Aorta (tissue), 5 donors: ENCODE measurements around the gene HOXB2. TPM values are rescaled to one million over a fixed set of nuclear protein-coding genes. Genes with fewer than 3 reads are reported as not detected.

Experiments used
- ATAC-seq: fragments of 200-7000 bp; cut with Tn5 transposase; one replicate; pipeline ENCODE4 v1.9.1; 2022; ENCODE audit warnings: moderate library complexity; ENCODE audit not compliant: low FRiP score
- DNase-seq, 2 donors: peaks; one replicate each; pipeline ENCODE4 v3.0.0-alpha.2; 2020
- H3K27ac ChIP-seq, 2 donors: one replicate each; pipeline ENCODE4 v1.5.1; 2013; ENCODE audit warnings: low read length in 2 of 2, mild to moderate bottlenecking in 2 of 2, moderate library complexity in 2 of 2, control low read depth in 1 of 2, inconsistent platforms in 1 of 2, low read depth in 1 of 2
- H3K27me3 ChIP-seq, 2 donors: one replicate each; pipeline ENCODE4 v1.6.1; 2013; ENCODE audit warnings: control low read depth in 1 of 2, low read length in 1 of 2, mild to moderate bottlenecking in 1 of 2, moderate library complexity in 1 of 2; ENCODE audit not compliant: insufficient read depth in 2 of 2, control insufficient read depth in 1 of 2
- H3K36me3 ChIP-seq, 2 donors: one replicate each; pipeline ENCODE4 v1.6.1; 2013; ENCODE audit warnings: control low read depth in 1 of 2, low read length in 1 of 2, mild to moderate bottlenecking in 1 of 2; ENCODE audit not compliant: insufficient read depth in 2 of 2, control insufficient read depth in 1 of 2
- H3K4me1 ChIP-seq, 2 donors: one replicate each; pipeline ENCODE4 v1.6.1; 2013; ENCODE audit warnings: low read length in 2 of 2, control low read depth in 1 of 2, mild to moderate bottlenecking in 1 of 2, moderate library complexity in 1 of 2; ENCODE audit not compliant: insufficient read depth in 2 of 2, control insufficient read depth in 1 of 2
- H3K4me3 ChIP-seq, 2 donors: one replicate each; pipeline ENCODE4 v1.5.1; 2013; ENCODE audit warnings: low read length in 2 of 2, control low read depth in 1 of 2, mild to moderate bottlenecking in 1 of 2
- H3K9me3 ChIP-seq: one replicate; pipeline ENCODE4 v1.6.1; 2013; ENCODE audit warnings: mild to moderate bottlenecking, low read length; ENCODE audit not compliant: control insufficient read depth
- WGBS, 2 donors: extraction: QIAGEN DNeasy Blood & Tissue Kit; methylation state at CpG; one replicate each; pipeline ENCODE4 v1.1.7; 2013; 5-methylcytosine and 5-hydroxymethylcytosine counted together
- intact Hi-C, 2 donors: fragments of 100-400 bp; cut with DNase I; formaldehyde crosslinking; loops; one replicate each; pipeline versions ENCODE4 v1.14.2 to v1.15.0; 2022
- polyA plus RNA-seq, 2 donors: library from polyadenylated mRNA; stranded (reverse); fragments of 200-250 nt; gene quantifications; one replicate each; pipeline ENCODE4 v1.2.3, GENCODE V29; 2013
- total RNA-seq, 2 donors: library from RNA; stranded (reverse); fragmentation: NEBNext Ultra II Directional; extraction: Animal tissue kit (Norgen Biotek cat#: 25700); gene quantifications; one replicate each; pipeline ENCODE4 v1.2.1, GENCODE V29; 2021
- donor health status: healthy with polysubstance abuse.
- donor health status: Bipolar disorder and iron deficiency.
- donor health status: DM: no; HTN: no; CAD: no.
- donor health status: DM: no; HTN: no; CAD: no.
- donor health status: DM: yes; HTN: yes; CAD: no.

Gene HOXB2
- total and polyA plus RNA-seq, 4 donors: 7.6 to 61.0 (median 31.2) TPM

- no peaks in the 10 kb centered on the region for H3K4me1 ChIP-seq
- intact Hi-C loops: no loop called here
- no peaks in the 10 kb centered on the region for H3K36me3 ChIP-seq
- H3K27me3 ChIP-seq: no peaks in the 10 kb centered on the region
- peak in 1 of 2 donors; percentile 72 for DNase-seq
- H3K27ac ChIP-seq: no peak overlapping the region
- 6 to 8% methylated on average over 57 to 73 of the region's 73 CpGs for WGBS, 2 donors
- no peaks in the 10 kb centered on the region for H3K9me3 ChIP-seq
- peak; percentile 28 for ATAC-seq
- peak overlapping the region; percentile 21 to 60 for H3K4me3 ChIP-seq
Measured at GRCh38 chr17:48564188-48565021, 19.5 kb upstream of the HOXB2 start.

DNA sequence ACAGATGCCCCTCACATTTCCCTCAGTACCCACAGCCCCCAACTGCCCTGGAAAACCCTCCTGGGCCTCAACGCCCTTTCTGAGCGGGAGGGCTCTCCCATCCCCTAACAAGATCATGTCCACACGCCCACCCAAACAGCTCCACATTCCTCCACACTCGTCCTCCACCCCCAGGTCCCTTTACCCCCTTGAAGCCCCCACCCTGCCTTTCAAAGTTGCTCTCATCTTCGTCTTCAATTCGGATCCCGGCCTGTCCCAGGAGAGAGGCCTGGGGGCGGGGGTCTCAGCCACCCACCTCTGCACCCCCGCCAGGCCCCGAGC lies 18.9 kb upstream of the HOXB2 start:
- ATAC-seq (no peak), DNase-seq (no peak)
- Histone ChIP-seq H3K27me3 (no peaks in the 10 kb centered on the region), H3K4me3 (peak overlapping the region; percentile 21 to 60), H3K9me3 (no peaks in the 10 kb centered on the region), H3K36me3 (no peaks in the 10 kb centered on the region), H3K27ac (no peak overlapping the region), H3K4me1 (no peaks in the 10 kb centered on the region)
- 45 to 50% methylated on average over 10 of the region's 10 CpGs for WGBS, 2 donors
- intact Hi-C loops: no loop called here

DNA sequence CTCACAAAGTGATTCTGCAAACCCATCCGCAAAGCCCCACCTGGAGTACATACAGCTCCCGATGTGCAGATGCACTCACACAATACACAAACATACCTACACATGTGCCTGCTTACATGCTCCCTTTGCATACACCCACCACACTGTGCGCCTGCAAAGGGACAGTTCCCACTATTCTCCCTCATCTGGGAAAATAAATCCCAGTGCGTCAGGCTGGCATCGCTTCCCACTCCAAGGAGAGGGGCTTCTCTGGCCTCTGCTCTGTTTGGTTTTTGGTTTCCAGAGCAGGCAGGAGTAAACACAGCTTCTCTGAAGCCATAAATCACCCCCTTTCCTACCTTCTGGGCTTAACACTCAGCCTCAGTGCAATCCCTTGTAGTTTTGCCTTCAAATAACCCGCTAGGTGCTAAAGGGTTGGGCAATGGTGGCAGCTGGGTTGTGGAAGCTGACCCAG lies 18.5 kb upstream of the HOXB2 start:
- Histone ChIP-seq H3K36me3 (no peaks in the 10 kb centered on the region), H3K27ac (no peak overlapping the region), H3K9me3 (no peaks in the 10 kb centered on the region), H3K27me3 (no peaks in the 10 kb centered on the region), H3K4me1 (no peaks in the 10 kb centered on the region), H3K4me3 (no peak overlapping the region)
- ATAC-seq: no peak
- intact Hi-C loops: no loop called here
- whole genome bisulfite sequencing, 2 donors: 90 to 92% methylated on average over 6 of the region's 6 CpGs
- DNase-seq: no peak

DNA sequence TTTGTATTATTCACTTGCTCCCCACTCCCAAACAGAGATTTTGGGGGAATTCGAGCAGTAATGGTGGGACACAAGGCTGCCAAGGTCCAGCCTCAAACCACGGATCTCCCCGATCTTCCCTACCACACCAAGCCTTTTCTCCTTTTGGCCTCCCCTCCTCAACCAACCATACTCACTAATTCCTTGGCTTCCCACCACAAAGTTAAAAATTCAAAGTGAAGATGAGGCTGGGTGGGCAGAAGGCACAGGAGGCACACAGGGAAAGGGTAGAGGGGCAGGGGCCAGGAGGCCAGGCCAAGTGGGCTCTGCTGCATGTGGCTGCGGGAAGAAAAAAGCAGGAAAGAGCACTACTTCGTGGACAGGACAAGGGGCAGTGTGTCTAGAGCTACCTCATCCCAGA lies 18.0 kb upstream of the HOXB2 start:
- H3K27me3 ChIP-seq: no peaks in the 10 kb centered on the region
- 86 to 92% methylated on average over 5 of the region's 5 CpGs for WGBS, 2 donors
- H3K27ac ChIP-seq: no peak overlapping the region

DNA sequence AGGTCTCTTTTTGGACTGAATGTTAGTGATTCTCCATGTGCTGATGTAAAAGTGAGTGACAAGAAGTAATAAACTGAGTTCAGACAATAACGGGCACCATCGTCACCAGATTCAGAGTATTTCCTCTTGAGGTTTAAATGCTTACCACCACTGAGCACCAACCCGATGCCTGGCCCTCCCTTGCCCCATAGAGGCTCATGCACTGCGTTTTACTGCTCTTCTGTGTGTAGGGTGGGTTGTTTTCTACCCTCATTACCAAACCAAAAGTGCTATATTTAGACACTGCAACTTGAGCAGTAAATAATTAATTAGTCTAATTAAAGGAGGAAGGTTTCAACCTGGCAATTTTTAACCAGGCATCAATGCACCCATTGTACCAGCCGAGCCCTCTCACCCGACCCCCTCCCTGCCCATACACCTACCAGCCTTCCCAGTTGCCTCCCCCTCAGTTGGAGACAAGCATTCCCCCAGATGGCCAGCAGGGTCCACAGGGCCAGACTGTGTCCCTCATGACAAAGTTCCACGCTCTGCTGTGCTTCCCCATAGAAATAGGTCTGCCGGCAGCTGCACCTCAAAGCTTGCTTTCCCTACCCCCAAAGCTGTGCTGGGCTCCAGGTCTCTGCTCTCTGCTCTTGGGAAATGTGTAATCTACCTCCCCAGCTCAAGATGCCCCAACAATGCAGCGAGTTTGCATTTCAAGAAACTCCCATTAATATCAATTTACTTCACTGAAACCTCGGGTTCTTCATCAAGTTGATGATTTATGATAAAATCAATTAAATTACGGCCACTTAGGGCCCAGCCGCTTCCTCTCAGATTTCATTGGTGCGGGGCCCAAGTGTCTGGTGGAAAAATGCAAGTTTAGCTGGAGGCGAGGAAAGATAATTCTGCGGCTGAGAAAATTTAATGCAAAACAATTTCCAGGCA lies 17.2 kb upstream of the HOXB2 start:
- H3K27me3 ChIP-seq: no peaks in the 10 kb centered on the region
- H3K27ac ChIP-seq: no peak overlapping the region
- ATAC-seq: no peak

More for the DNA sequence above, 18.0 kb upstream of the HOXB2 start:
- Histone ChIP-seq H3K4me1 (no peaks in the 10 kb centered on the region), H3K36me3 (no peaks in the 10 kb centered on the region), H3K4me3 (no peak overlapping the region), H3K9me3 (no peaks in the 10 kb centered on the region)
- intact Hi-C loops: no loop called here
- no peak for ATAC-seq
- DNase-seq: no peak

DNA sequence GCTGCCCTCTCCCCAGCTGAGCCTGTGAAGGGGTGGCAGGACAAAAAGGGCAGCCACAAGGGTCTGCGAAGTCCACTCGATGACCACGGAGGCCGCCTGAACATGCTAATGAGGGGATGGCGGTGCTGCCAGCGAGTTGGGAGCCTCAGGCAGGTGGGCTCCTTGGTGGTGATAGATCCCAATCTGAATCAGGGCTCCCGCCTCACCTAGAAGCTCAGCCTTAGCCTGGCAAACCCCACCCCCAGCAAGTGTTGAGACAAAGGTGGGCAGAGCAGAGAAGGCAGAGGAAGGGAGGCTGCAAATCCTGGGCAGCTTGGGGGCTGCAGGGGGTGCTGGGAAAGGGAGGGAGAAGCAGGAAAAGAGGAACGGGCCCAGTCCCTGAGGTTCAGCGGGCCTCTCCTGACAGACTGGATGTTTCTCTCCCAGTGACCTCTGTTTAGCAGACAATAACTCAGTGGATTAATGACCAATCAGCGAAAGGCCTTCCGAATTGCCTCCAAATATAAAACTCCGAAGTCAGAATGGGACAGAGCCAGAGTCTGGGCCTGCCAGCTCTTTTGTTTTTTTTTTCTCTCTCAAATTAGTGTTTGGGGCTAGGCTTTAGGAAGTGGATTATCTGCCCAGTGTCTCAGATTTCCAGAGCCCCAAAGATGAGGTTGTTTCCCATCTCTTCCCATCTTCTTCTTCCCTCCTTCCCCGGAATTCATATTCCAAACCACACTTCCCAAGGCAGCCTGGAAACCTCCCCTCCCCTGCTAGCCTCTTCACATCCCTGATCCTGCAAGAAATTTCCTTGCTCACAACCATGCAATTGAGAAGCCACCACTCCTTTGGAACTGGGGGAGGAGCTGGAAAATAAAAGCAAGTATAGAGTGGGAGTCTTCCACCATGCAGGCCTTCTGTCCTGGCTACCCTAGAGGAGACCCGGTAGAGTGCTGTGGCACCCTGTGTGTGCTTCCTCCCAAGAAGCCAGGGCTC lies 15.2 kb upstream of the HOXB2 start:
- Histone ChIP-seq H3K4me3 (no peak overlapping the region), H3K27ac (no peak overlapping the region), H3K36me3 (no peaks in the 10 kb centered on the region), H3K4me1 (no peaks in the 10 kb centered on the region), H3K27me3 (no peaks in the 10 kb centered on the region), H3K9me3 (no peaks in the 10 kb centered on the region)
- ATAC-seq: peak; percentile 13
- 42 to 62% methylated on average over 14 of the region's 14 CpGs for WGBS, 2 donors
- no peak for DNase-seq
- intact Hi-C loops: no loop called here

More for the DNA sequence above, 17.2 kb upstream of the HOXB2 start:
- Histone ChIP-seq H3K4me1 (no peaks in the 10 kb centered on the region), H3K36me3 (no peaks in the 10 kb centered on the region), H3K9me3 (no peaks in the 10 kb centered on the region), H3K4me3 (no peak overlapping the region)
- intact Hi-C loops: no loop called here
- 86 to 90% methylated on average over 15 of the region's 15 CpGs for WGBS, 2 donors
- DNase-seq: no peak

DNA sequence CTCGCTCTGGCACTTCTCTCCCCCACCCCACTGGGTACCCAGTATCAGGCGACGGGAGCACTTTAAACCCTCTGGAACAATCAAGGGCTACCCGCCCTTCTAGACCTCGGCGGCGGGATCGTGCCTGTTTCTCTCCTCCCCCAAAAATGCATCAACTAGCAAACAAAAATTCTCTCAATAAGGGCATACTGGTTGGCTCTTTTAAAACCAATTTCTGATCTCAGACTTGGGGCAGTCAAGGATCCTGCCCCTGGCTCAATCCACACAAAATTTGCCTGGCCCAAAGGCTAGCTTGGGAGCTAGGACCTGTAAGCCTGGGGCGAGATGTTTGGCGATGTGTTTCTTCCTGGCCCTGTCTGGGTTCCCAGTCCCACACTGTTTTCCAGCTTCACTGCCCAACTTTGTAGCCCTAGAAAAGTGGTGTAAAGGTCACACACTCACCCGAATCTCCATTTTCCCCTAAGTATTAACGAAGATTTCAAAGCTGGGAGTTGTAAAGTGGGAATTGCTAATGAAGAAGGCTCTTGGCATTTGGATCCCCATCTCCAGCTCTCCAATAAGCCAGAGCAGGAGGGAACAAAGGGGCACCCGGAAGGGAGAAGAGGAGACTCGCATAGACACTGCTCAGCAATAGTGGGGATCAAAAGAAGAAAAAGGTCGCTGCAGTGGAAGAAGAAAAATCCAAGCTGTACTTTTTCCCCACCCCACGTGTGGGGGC lies 14.4 kb upstream of the HOXB2 start:
- no peak for ATAC-seq
- no peaks in the 10 kb centered on the region for H3K9me3 ChIP-seq
- no peaks in the 10 kb centered on the region for H3K36me3 ChIP-seq
- no peak overlapping the region for H3K27ac ChIP-seq
- DNase-seq: no peak
- no peaks in the 10 kb centered on the region for H3K4me1 ChIP-seq
- no peaks in the 10 kb centered on the region for H3K27me3 ChIP-seq
- WGBS, 2 donors: 85 to 91% methylated on average over 16 of the region's 16 CpGs
- H3K4me3 ChIP-seq: no peak overlapping the region
- intact Hi-C loops: no loop called here

DNA sequence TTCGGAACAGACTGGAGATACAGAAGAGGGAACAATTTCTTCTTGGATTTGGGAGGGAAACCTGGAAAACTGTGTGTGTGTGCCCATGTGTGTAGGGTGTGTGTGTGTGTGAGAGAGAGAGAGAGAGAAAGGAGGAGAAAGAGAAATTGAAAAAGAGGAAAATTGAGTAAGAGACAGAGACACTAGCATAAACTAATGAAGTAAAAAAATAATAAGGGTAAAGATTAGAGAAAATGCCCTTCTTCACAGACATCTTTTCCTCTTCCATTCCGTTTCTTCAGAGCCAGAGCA lies 13.9 kb upstream of the HOXB2 start:
- intact Hi-C loops: no loop called here
- Histone ChIP-seq H3K9me3 (no peaks in the 10 kb centered on the region), H3K27ac (no peak overlapping the region), H3K27me3 (no peaks in the 10 kb centered on the region), H3K4me1 (no peaks in the 10 kb centered on the region), H3K4me3 (no peak overlapping the region), H3K36me3 (no peaks in the 10 kb centered on the region)
- no peak for DNase-seq
- 84 to 90% methylated on average over 2 of the region's 2 CpGs for WGBS, 2 donors
- no peak for ATAC-seq
